GM23248 (cell line): ENCODE data around the gene TMEM169.

Source experiments
- EZH2 ChIP-seq: fragments of 200-600 bp; sonication (generic); IDR thresholded peaks from 2 replicates; pipeline ENCODE4 v1.6.1; 2018; ENCODE audit warnings: antibody characterized with exemption, mild to moderate bottlenecking; ENCODE audit not compliant: insufficient read depth, poor library complexity, severe bottlenecking
- EZH2phosphoT487 ChIP-seq: fragments of 200-600 bp; sonication (generic); IDR thresholded peaks from 2 replicates; pipeline ENCODE4 v1.6.1; 2018; ENCODE audit warnings: antibody characterized with exemption, moderate library complexity, mild to moderate bottlenecking, low read depth; ENCODE audit not compliant: insufficient read depth

- TF ChIP-seq EZH2 (no peak), EZH2phosphoT487 (no peak)
Observed at GRCh38 chr2:216119986-216120385, 38.3 kb downstream of the TMEM169 start.
